GM15510 (cell line): ENCODE measurements around the gene AP1S2.

Experiments
- POLR2A ChIP-seq: IDR thresholded peaks from 3 replicates; pipeline ENCODE4 v1.6.1; 2011; ENCODE audit warnings: borderline replicate concordance; ENCODE audit not compliant: insufficient read length; ENCODE audit errors: extremely low read depth

AP1S2 gene

DNA sequence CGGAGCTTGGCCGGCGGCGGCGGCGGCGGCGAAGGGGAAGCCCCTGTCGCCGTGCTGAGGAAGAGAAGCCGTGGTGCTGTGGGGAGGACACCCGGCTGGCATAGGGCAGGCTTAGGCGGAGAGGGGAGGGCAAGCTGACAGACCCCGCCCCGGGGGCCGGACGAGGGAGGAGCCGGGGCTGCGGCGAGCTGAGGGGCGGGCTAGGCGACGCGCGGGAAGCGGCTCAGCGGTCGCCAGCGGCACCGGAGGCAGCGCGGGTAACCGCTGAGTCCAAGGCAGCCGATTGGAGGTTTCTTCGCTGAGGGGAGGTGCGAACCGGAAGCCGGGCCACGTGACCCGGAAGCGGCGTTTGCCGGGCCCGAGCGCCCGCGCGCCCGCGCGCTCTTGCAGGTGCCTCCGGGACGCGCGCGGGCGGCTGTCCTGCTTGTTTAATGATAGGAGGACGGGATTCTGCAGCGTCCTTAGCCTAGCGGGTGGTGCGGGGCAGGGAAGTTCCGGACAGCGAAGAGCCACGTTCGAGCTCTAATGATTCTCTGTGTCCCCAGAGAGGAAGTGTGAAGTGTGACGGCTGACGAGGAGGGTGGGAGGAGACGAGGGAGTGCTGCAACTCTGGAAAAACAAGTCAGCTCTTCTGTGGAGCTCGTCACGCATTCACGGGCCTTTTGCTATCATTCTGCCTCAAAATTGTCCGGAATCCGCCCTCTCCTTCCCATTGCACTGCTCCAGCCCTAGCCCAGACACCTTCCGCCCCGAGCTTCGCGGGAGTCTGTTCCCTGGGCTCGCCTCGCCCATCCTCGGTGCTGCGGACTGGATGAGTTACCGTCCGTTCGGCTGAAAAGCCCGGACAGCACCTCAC, at the start of gene AP1S2:
Gene AP1S2 (minus strand): TSS at position 102 of the 856 bp plus-strand sequence. CDS start 2,289 bp downstream, outside the sequence.
- peak; percentile 69 for TF ChIP-seq POLR2A

DNA sequence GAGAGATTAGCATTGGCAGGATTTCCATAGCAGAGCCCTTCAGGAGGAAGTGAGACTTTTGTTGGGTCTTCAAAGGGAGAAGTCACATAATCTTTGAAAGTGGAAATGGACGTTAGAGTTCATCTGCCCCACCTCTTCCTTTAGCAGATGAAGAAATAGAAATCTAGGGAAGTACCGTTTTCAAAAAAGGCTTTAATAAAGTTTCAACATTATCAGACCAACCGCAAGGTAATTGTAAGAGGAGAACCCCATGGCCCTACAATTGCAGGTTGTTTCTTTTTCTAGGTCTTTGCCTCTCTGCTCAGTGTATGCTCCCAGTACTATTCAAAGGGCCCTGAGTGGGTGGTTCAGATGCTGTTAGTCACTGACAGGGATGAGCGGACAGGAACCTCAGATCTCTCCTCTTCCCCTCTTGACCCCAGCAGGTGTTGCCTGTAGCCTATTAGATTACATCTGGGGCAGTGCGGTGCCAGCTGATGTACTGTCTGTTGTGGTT, 48.6 kb upstream of the AP1S2 start:
- no peak for TF ChIP-seq POLR2A

DNA sequence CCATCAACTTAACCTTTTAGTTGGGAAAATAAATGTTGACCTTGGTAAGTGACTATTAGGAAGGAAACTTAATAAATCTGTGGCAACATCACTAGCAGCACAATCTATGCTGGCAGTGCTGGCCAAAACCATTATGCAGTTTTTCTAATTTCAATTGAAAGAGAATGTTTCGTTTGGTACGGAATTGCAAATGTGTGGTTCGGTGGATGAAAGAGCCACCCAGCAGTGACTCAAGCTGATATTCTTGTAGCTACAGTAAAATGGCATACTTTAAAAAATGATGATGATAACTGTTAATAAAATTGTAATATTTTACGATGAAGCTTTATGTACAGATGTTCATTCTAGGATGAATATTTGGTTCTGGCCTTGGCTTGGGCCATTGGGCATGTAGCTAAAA, 40.7 kb upstream of the AP1S2 start:
- no peak for TF ChIP-seq POLR2A

DNA sequence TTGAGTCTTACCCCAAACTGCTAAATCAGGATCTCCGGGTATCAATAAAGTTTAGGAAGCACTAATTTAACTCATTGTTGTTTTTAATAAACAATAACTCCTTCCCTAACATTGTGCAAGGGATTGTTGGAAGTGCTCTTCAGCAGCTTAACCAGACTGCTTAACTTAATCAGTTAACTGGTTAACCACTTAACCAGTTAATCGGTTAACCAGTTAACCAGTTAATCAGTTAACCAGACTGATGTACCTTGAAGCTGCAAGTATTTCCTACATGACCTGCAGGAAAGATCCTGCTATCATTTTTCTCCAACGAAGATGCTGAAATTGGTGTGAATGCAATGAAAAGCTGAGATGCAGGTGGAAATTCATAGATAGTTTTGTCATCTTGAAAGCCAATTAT, 40.1 kb upstream of the AP1S2 start:
- TF ChIP-seq POLR2A = no peak

DNA sequence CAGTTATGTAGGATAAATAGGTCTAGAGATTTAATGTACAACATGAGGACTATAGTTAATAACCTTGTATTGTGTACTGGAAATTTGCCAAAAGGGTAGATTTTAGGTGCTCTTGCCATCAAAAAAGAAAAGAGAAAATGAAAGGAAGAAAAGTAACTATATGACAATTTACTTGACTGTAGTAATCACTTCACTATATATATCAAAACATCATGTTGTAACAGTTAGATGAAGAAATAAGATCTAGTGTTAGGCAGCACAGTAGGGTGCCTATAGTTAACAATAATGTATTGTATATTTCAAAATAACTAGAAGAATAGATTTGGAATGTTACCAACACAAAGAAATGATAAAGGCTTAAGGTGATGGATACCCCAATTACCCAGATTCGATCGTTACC, 35.9 kb upstream of the AP1S2 start:
- TF ChIP-seq POLR2A = no peak

DNA sequence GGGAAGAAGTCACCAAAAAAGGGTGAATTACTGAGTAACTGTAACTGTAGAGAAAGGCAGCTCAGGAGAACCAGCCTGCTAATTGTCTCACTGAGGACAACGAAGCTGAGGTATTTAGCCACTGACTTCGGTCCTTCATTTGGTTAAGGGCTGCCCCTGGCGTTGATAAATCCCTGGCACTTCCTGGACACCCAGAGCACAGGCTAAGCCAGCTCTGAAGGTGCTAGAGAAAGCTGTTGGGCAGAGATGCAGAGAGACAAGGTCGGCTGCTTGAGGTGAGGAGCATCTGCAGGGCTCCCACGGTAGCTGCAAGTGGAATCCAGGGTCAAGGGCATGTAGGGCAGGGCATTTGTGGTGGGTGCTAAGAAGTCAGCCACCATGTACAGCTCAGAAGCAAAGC, 33.4 kb upstream of the AP1S2 start:
- no peak for TF ChIP-seq POLR2A

DNA sequence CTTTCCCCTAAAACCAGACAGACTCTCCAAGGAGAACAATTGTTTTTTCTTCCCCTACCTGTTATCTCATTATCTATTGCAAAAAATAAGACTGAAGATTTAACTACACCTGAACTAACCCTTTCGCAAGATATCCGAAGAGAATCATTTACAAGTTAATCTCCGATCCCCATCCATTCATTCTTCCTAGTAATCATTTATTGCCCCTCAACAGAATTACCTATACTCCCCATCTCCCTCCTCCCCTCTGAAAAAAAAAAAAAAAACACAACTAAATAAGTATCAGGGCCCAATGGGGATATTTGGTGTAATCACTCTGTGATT, 28.9 kb upstream of the AP1S2 start:
- TF ChIP-seq POLR2A = no peak

DNA sequence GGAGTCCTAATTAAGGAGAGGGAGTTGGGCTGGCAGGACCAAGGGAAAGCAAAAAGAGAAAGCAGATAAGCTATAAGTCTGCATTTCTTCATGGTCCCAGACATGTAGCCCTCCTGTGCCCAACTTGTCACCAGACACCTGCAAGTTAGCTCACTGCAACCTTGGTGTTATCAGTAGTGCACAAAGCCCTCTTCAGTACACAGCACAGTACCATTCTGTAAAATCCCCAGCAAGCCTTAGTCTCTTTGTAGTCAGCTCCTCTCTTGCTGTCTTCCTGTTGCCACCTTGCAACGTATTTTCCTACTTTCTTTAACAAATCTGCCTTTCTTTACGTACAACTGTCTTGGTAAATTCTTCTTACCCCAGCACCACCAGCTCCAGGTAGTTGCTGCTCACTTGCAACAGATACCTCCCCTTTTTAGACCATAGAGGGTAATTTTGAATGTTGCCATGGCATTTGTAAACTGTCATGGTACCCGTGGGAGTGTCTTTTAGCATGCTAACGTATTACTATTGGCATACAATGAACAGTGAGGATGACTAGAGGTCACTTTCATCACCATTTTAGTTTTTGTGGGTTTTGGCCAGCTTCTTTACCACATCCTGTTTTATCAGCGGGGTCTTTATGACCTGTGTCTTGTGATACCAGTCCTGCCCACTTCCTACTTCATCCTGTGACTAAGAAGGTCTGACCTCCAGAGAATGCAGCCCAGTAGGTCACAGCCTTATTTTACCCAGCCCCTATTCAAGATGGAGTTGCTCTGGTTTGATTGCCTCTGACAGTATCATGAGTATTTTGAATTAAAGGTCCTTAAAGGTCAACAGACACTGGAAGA, 28.3 kb upstream of the AP1S2 start:
- TF ChIP-seq POLR2A = no peak

DNA sequence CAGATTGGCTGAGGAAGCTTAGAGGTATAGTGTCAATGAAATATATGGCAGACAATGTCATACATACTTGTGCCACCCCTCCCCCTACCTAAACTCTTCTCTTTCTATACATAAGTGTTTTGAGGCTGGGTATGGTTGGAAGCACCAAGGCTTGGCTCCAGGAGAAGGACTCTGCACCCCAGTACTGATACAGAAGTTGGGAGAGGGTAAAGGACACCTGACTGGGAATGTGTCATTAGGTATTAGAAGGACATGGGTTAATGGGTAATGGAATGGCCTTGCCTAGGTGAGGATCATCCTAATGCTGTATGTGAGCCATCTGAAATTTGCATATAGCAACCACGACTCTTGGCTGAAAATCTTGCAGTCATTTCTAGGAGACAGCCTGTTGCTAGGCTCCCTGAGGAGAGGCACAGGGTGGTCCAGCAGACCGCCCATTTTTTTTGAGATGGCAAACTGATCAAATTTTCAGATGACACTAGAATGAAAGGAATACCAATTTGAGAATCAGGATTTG, 26.8 kb upstream of the AP1S2 start:
- TF ChIP-seq POLR2A = no peak

DNA sequence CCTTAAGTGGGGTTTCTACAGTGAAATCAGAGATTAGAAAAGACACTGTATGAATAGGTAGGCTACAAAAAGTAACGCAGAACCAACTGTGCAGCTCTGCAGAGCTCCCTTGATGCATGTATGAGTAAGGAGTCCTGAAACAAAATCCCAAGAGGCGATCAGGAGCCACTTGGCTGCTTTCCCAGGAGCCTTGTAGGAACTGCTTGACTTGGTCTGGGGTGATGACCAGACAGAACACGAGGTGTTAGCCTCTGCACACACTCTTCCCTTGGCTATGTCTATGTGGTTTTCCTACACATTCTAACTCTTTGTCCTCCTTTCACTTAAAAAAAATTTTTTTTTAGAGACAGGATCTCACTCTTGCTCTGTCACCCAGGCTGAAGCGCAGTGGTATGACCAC, 22.8 kb upstream of the AP1S2 start:
- TF ChIP-seq POLR2A = no peak

DNA sequence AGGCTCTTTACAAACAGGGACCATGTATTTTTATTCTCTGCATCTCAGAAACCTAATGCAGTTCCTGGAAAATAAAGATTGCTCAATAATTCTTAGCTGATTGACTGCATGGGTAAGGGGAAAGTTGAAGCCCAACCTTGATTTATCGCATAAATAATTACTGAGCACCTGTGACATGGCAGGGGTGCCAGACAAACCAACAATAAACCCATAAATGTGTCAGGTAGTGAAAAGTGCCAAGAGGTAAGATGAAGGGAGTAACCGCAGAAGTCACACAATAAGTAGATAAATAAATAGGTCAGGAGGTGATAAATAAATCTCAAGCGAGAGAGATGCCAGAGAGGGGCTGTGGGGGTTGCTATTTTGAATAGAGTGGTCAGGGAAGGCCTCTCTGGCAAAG, 20.1 kb upstream of the AP1S2 start:
- TF ChIP-seq POLR2A = no peak

DNA sequence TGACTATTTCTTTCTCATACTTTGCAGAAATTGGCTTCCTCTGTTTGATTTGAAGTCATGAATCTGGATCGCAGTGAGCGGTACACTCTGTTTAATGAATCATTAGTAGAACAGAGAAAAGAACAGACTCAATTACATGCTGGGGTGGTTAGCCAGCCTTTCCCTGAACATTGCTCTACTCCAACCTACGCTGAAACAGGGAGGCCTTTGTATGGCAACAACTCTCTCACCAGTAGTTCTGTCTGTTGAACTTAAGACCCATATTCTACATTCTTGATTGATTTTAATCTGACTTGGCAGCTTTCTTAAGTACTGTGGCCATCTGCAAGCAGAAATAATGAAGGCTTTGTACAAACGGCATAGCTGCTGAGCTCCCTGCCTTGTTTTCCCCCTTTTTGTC, 19.0 kb upstream of the AP1S2 start:
- no peak for TF ChIP-seq POLR2A

DNA sequence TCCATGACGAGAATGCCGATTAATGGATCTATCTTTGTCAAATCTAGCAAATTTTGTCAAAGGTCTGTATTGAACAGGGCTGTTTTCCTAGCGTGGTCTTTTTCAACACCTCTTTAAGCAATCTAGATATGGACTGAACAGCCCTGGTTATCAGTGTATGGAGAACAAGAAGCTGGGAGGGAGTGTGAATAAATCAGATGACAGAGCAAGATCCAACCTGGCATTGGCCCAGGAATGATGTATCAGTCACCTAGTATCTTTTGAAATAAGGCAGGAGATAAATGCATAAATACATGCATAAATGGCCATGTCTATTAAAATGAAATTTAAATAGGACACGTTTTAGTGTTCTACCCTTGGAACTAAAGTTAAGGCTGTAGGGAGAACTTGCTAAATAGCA, 15.7 kb upstream of the AP1S2 start:
- TF ChIP-seq POLR2A = no peak

DNA sequence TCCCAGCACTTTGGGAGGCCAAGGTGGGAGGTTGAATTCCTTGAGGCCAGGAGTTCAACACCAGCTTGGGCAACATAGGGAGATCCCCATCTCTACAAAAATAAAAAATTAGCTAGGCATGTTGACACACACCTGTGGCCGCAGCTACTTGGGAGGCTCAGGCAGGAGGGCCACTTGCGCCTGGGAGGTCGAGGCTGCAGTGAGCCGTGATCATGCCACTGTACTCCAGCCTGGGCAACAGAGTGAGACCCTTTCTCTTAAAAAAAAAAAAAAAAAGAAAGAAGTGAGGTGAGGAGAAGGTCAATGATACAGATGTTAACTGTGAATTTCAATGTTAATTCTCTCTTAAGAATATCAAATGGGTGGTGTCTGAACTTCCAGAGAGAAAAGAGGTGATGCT, 15.1 kb upstream of the AP1S2 start:
- no peak for TF ChIP-seq POLR2A

DNA sequence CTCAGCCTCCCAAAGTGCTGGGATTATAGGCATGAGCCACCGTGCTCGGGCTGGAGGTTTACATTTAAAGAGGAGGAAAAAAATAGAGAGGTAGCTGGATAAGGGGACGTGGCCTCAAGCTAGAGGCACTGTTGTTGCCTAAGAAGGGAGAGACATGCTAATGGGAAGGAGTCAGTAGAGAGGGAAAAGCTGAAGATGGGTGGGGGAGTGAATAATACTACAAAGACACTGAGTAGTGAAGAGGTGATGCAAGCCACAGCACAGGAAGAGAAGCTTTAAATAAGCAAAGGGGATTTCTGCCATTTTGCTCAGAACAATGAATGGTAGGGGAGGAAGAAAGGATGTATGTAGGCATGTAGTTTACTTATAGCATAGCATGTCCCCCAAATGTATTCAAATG, 11.5 kb upstream of the AP1S2 start:
- TF ChIP-seq POLR2A = no peak
